GM23338 (cell line): ENCODE results near the gene TJP1. TPM values are rescaled to one million over a fixed set of nuclear protein-coding genes. Genes with fewer than 3 reads are reported as not detected.

ENCODE experiments used
- ATAC-seq: fragments of 200-7000 bp; cut with Tn5 transposase; 3 replicates; pipeline ENCODE4 v1.9.1; 2020
- DNase-seq: peaks from one replicate; pipeline ENCODE4 v3.0.0-alpha.2; 2015; ENCODE audit warnings: low spot score
- H2AFZ ChIP-seq: fragments of 200-600 bp; sonication (generic); 2 replicates; pipeline ENCODE4 v1.8.0; 2016; ENCODE audit warnings: antibody characterized with exemption, mild to moderate bottlenecking, moderate library complexity
- H3F3A ChIP-seq: fragments of 200-600 bp; sonication (generic); replicated peaks from 2 replicates; pipeline ENCODE4 v1.8.0; 2017; ENCODE audit warnings: antibody characterized with exemption, mixed run types, low read depth
- H3K27ac ChIP-seq: fragments of 200-600 bp; sonication (generic); 2 replicates; pipeline ENCODE4 v1.6.1; 2016; ENCODE audit warnings: low read depth
- H3K27me3 ChIP-seq: fragments of 200-600 bp; sonication (generic); 2 replicates; pipeline ENCODE4 v1.8.0; 2016; ENCODE audit warnings: mild to moderate bottlenecking, mixed run types, moderate library complexity; ENCODE audit not compliant: insufficient read depth
- H3K36me3 ChIP-seq: fragments of 200-600 bp; sonication (generic); 2 replicates; pipeline ENCODE4 v1.8.0; 2016; ENCODE audit warnings: mild to moderate bottlenecking; ENCODE audit not compliant: insufficient read depth
- H3K4me1 ChIP-seq: fragments of 200-600 bp; sonication (generic); 2 replicates; pipeline ENCODE4 v1.8.0; 2016; ENCODE audit warnings: mild to moderate bottlenecking, moderate library complexity; ENCODE audit not compliant: insufficient read depth
- H3K4me2 ChIP-seq: fragments of 200-600 bp; sonication (generic); 2 replicates; pipeline ENCODE4 v1.7.1; 2017; ENCODE audit warnings: mixed run types
- H3K4me3 ChIP-seq: fragments of 200-600 bp; sonication (generic); 2 replicates; pipeline ENCODE4 v1.6.1; 2016; ENCODE audit warnings: mixed run types
- H3K79me2 ChIP-seq: fragments of 200-600 bp; sonication (generic); replicated peaks from 2 replicates; pipeline ENCODE4 v1.8.0; 2017; ENCODE audit warnings: mild to moderate bottlenecking; ENCODE audit not compliant: insufficient read depth
- H3K9me2 ChIP-seq: fragments of 200-600 bp; sonication (generic); 2 replicates; pipeline ENCODE4 v1.8.0; 2017; ENCODE audit not compliant: insufficient read depth
- H4K20me1 ChIP-seq: fragments of 200-600 bp; sonication (generic); replicated peaks from 2 replicates; pipeline ENCODE4 v1.8.0; 2017; ENCODE audit warnings: mild to moderate bottlenecking; ENCODE audit not compliant: insufficient read depth
- H3K27ac Mint-ChIP-seq: 2 replicates; pipeline ENCODE4 v1.8.0; 2020; ENCODE audit warnings: inconsistent platforms, mild to moderate bottlenecking, moderate library complexity, mixed read lengths
- H3K27me3 Mint-ChIP-seq: 3 replicates; pipeline ENCODE4 v1.8.0; 2022; ENCODE audit warnings: low read depth, mild to moderate bottlenecking, moderate library complexity, mixed read lengths, inconsistent platforms; ENCODE audit not compliant: insufficient read depth, poor library complexity
- H3K36me3 Mint-ChIP-seq: 3 replicates; pipeline ENCODE4 v1.8.0; 2021; ENCODE audit warnings: low read depth, mild to moderate bottlenecking, inconsistent platforms, moderate library complexity, mixed read lengths
- H3K4me1 Mint-ChIP-seq: 3 replicates; pipeline ENCODE4 v1.8.0; 2020; ENCODE audit warnings: mild to moderate bottlenecking, inconsistent platforms, mixed read lengths
- H3K4me3 Mint-ChIP-seq: 3 replicates; pipeline ENCODE4 v1.8.0; 2021; ENCODE audit warnings: moderate library complexity, mild to moderate bottlenecking, inconsistent platforms, mixed read lengths
- H3K9me3 Mint-ChIP-seq: 3 replicates; pipeline ENCODE4 v1.8.0; 2020; ENCODE audit warnings: moderate library complexity, mild to moderate bottlenecking, inconsistent platforms, mixed read lengths
- CREB1 ChIP-seq: fragments of 250-450 bp; sonication (Bioruptor Pico); IDR thresholded peaks from 2 replicates; pipeline ENCODE4 v1.5.0; 2020; ENCODE audit warnings: low read depth, mild to moderate bottlenecking, moderate library complexity
- EZH2 ChIP-seq: fragments of 200-600 bp; sonication (generic); IDR thresholded peaks from one replicate; pipeline ENCODE4 v1.8.0; 2017; ENCODE audit warnings: antibody characterized with exemption, mild to moderate bottlenecking, low read depth; ENCODE audit not compliant: unreplicated experiment
- NANOG ChIP-seq: IDR thresholded peaks from 2 replicates; pipeline ENCODE4 v1.6.1; 2016; ENCODE audit warnings: antibody characterized with exemption, borderline replicate concordance
- POLR2AphosphoS5 ChIP-seq: IDR thresholded peaks from 2 replicates; pipeline ENCODE4 v1.6.1; 2016; ENCODE audit warnings: antibody characterized with exemption, low read depth
- REST ChIP-seq: IDR thresholded peaks from one replicate; pipeline ENCODE4 v1.6.1; 2018; ENCODE audit warnings: antibody characterized with exemption; ENCODE audit not compliant: unreplicated experiment
- STAT1 ChIP-seq: IDR thresholded peaks from one replicate; pipeline ENCODE4 v1.6.1; 2016; ENCODE audit warnings: antibody characterized with exemption; ENCODE audit not compliant: unreplicated experiment
- ZNF114 ChIP-seq: fragments of 250-450 bp; sonication (Bioruptor Pico); IDR thresholded peaks from 2 replicates; pipeline ENCODE4 v1.5.0; 2020; ENCODE audit warnings: mild to moderate bottlenecking, moderate library complexity
- ZNF331 ChIP-seq: fragments of 250-450 bp; sonication (Bioruptor Pico); IDR thresholded peaks from 2 replicates; pipeline ENCODE4 v1.5.0; 2020; ENCODE audit warnings: low read depth, mild to moderate bottlenecking, moderate library complexity
- polyA plus RNA-seq: library from polyadenylated mRNA; unstranded; fragments of >200 nt; fragmentation: Nextera tagmentation; extraction: Ambion mirVana; gene quantifications from 2 replicates; pipeline ENCODE4 v1.2.1, GENCODE V29; 2016
- total RNA-seq: library from RNA; depleted of rRNA; stranded (reverse); fragments of >200 nt; shearing (Covaris generic); gene quantifications from 2 replicates; pipeline ENCODE4 v1.2.3, GENCODE V29; 2014

Gene TJP1
- total and polyA plus RNA-seq, 2 experiments from 2014 or later, result 76.2 to 116 TPM

DNA sequence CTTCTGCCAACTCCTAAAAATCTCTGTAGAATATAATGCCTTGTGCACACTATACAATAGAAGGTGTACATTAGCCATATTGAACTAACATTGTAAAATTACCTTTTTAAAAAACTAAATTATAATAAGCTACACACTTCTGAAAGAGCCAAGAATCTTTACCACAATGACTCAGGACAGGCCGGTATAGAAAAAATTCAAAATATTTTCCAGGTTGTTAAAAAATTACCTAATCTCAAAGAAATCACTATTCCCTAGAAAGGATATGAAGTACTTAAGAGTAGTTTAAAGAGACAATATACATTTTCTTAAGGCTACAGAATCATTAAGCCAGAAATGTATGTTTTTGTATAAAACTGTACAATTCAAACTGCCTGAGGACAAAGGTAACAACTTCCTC lies 48.5 kb downstream of the TJP1 start:
- TF ChIP-seq CREB1 (CRISPR knock-in tag), result no peak
- no peak for TF ChIP-seq POLR2AphosphoS5
- no peak for TF ChIP-seq EZH2
- no peak for TF ChIP-seq STAT1
- TF ChIP-seq ZNF331 (CRISPR knock-in tag), result no peak
- TF ChIP-seq REST, result no peak
- TF ChIP-seq NANOG, result no peak
- no peak for TF ChIP-seq ZNF114
- Mint-ChIP-seq H3K4me3 (no peak overlapping the region), H3K9me3 (no peaks in the 10 kb centered on the region), H3K27me3 (no peaks in the 10 kb centered on the region), H3K36me3 (peaks cover 10% of the 10 kb centered on the region; the same call in 2 of the 3 replicates), H3K27ac (no peak overlapping the region), H3K4me1 (peaks cover 27% of the 10 kb centered on the region)
- DNase-seq (no peak), ATAC-seq (no peak)
- Histone ChIP-seq H3K27me3 (no peaks in the 10 kb centered on the region), H3K27ac (no peak overlapping the region), H2AFZ (no peak overlapping the region), H4K20me1 (no peaks in the 10 kb centered on the region; the same call in 1 of the 2 replicates), H3K4me3 (no peak overlapping the region), H3K9me2 (no peaks in the 10 kb centered on the region), H3K4me2 (no peak overlapping the region), H3K4me1 (peaks cover 23% of the 10 kb centered on the region), H3K36me3 (no peaks in the 10 kb centered on the region; the same call in 1 of the 2 replicates), H3F3A (no peaks in the 10 kb centered on the region), H3K79me2 (peaks cover 60% of the 10 kb centered on the region)

DNA sequence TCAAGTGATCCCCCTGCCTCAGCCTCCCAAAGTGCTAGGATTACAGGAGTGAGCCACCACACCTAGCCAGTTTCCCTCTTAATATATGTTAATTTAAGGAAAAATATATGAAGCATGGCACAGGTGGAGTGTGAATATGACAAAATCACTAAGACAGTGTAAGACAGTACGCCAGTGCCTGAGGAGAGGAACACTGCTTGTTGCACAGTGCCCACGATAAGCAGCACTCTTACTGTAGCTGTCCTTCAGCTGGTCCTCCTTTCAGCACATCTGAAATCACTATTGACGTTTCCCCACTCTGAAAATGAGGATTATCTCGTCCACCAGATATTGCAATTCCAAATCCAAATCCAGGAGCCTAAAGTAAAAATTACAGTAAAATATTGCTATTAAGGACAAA lies 49.3 kb downstream of the TJP1 start:
- no peak for TF ChIP-seq REST
- no peak for TF ChIP-seq ZNF114
- no peak for TF ChIP-seq STAT1
- no peak for TF ChIP-seq CREB1 (CRISPR knock-in tag)
- no peak for TF ChIP-seq POLR2AphosphoS5
- TF ChIP-seq EZH2, result no peak
- Histone ChIP-seq H3K27ac (no peak overlapping the region), H3K4me1 (peaks cover 20% of the 10 kb centered on the region), H3K79me2 (peaks cover 53% of the 10 kb centered on the region), H3F3A (no peaks in the 10 kb centered on the region), H2AFZ (no peak overlapping the region), H3K27me3 (no peaks in the 10 kb centered on the region), H3K36me3 (no peaks in the 10 kb centered on the region; the same call in 1 of the 2 replicates), H3K9me2 (no peaks in the 10 kb centered on the region), H4K20me1 (no peaks in the 10 kb centered on the region; the same call in 1 of the 2 replicates), H3K4me2 (no peak overlapping the region), H3K4me3 (no peak overlapping the region)
- ATAC-seq (no peak), DNase-seq (no peak)
- Mint-ChIP-seq H3K36me3 (peaks cover 10% of the 10 kb centered on the region; the same call in 2 of the 3 replicates), H3K9me3 (no peaks in the 10 kb centered on the region), H3K27me3 (no peaks in the 10 kb centered on the region), H3K27ac (no peak overlapping the region), H3K4me1 (peaks cover 23% of the 10 kb centered on the region), H3K4me3 (no peak overlapping the region)
